ENCODE measurements around the gene ZFP64.

- TF ChIP-seq GATA2 (IDR thresholded peaks at IDR 0.05; ENCODE audit: low read depth, low read length) (no peak), GATA3 (IDR thresholded peaks at IDR 0.05; ENCODE audit: low read depth, low read length) (no peak)
Observed at GRCh38 chr20:52132337-52132736, 59.2 kb downstream of the ZFP64 start.
